ENCODE data around the gene BTK. TPM values are rescaled to one million over a fixed set of nuclear protein-coding genes. Genes with fewer than 3 reads are reported as not detected.

The BTK gene
- 3.6 TPM for total RNA-seq

DNA sequence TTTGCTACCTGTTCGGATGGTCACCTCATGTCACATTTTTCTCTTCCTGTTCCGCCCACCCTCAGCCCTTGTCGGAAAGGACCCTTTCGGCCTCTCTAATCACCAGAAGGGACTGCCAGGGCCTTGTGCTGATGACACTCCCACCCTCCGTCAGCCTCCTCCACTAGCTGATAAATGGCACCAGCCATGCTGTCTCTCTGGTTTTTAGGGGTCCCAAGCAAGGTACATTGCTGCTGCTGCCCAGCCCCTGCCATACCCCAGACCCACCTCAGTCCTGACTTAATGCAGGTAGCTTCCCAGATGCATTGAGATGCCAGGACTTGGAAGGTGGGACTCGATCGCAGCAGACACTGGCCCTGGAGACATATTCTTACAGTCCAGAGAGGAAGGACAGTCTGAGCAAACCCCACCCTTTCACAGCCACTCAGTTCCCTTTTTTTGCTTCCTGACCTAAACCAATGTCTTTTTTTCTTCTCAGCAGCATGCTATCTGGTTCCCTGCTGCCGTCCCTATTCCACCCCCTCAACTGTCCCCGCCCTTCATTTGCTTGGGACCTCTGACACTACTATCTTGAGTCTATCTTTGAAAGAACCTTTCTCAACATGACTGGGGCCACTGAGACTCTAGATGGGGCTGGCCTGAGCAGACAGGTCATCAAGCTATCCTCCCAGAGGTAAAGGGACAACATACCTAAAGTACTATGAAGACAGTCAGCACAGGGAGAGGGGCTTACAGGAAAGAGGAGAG, at the start of gene BTK:
TSS of gene BTK (minus strand) at position 397 of the 747 bp plus-strand sequence. CDS start 10,907 bp downstream, outside the sequence.
- no peak for DNase-seq

DNA sequence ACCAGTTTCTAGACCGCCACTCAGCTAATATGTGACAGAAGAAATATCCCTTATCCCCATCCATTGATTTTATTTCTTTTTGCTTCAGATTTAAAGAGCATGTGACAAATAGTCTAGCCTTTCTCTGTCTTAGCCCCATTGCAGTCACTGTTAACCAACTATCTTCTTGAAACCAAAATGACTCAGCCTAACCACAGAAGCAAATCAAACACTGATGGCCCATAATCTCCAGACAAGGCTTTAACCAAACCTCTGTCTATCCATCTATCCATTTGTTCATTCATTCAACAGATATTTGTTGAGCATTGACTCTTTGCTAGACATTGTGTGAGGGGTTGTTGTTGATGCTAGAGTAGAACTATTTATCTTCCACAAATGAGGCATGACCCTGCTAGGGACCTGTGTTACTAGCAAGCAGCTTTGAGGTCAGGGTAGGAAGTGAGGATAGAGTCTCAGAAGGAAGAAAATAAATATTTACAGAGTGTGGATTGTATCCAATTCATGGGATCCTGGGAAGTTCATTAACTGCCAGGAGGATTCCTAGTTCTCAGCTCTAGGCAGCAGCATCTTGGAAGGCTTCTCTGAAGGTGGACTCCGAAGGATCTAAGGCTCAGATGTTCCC, 44.6 kb upstream of the BTK start:
- no peak for DNase-seq

DNA sequence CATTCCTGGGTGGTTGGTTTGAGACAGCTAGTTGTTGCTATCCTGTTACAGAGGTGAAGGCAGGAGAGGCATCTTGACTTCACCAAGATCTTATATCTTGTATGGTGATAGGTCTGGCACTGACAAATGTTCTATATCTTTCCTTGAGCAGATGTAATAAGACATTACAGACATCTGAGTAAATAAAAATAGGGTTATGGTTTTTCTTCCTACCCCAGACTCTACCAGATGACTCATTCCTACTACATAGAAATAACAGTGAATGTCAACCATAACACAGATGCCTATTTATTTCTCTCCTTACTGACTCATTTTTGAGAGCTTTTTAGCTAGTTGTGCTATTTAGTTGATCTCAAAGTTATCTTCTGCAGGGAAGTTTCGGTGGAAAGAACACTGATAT, 43.9 kb upstream of the BTK start:
- DNase-seq, result no peak

DNA sequence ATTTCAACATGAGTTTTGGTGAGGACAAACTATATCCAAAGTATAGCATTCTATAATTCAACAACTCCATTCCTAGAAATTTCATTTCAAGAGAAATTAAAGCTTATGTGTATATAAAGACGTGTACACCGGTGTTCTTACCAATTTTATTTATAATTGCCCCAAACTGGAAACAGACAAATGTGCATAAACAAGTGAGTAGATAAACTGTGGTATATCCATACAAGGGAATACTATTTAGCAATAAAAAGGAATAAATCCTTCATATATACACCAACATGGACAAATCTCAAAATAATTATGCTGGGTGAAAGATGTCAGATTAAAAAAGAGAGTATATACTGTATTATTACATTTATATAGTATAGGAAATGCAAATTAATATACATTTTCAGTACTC, 42.0 kb upstream of the BTK start:
- DNase-seq, result no peak

DNA sequence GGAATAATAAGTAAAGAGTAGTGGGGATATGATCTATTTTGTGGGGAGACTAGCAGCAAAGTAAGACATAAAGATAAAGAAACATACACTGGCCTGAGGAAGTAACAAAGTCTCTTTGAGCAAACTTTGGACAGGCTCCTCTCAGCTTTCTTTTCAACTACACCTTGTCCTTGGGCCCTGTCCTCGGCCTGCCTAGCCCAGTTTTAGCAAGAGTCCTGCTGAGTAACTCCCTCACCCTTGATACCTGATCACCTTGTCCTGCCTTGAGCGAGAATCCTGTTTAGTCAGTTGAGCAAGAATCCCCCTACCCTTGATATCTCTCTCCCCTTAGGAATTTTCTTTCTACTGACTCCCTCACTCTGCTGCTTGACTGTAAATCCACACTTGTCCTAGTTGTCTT, 33.5 kb upstream of the BTK start:
- no peak for DNase-seq

DNA sequence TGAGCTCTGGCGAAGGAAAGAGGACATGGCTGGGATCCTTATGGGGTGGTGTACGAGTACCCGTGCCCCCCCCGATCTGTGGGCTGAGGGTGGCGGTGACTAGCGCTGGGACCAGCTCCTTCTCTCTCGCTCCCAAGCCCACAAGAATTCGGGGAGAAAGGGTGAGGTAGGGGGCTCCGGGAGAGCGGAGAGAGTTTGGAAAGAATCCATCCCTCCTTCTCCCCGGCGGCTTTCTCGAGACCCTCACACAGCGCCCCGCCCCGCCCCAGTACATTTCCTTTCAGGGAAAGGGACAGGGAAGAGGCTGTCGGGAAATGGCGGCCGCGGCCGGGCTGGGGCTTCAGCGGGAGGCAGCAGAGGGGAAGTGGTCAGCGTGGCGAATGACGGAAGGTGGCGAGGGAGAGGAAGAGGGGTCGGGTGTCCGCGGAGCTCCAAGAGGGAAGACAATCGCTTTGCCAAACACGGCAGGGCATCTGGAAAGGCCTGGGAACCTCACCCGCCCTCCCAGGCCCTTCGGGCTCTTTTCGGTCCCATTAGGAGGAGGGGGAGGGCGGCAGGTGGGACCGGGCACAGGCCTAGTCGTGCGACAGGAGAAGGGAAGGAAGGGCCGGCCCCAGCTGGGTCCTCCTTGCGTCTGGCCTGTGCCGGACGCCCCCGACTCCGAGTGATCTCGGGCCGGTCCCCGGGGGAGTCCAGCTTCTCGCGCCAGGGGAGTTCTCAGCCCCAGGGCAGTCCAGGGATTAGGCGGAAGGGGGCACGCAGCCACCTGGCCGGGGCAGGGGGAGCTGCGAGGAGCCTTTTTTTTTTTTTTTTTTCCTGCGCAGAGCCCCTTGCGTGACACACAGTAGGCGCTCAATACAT, 32.2 kb upstream of the BTK start:
- peak; percentile 78 for DNase-seq

DNA sequence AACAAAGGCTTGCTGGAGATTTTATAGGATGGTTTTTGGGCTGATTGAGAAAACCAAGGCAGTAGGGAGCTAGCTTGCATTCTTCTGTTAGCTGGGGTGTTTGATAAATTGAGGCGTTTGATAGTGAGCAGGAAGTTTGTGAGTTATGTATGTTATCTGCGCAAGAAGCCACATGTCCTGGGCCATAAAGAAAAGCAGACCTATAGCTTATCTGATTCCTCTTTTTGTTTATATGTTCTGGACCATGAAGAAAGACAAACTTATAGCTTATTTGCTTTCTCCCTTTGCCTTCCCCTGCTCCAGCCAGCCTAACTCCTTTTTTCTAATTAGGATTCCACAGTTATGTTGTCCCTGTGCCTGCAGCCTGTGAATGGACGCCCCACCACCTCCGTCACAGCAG, 31.2 kb upstream of the BTK start:
- no peak for DNase-seq

DNA sequence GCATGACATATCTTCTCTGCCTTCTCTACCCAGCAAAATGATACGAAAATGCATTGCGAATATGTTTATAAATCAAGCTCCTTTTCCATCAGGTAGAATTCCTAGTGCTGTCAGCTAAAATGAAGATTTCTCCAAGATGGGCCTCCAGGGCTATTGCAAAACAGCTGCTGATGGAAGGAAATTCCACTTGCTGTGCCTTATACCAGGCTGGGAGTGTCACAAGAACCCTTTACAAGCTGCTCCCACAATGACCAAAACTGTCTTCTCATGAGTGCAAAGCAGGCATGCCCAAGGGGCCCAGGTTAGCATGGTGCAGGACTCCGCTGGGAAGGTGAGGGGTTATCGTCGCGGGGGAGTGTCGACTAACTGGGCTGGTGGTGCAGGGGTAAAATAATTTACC, 30.7 kb upstream of the BTK start:
- DNase-seq, result no peak

DNA sequence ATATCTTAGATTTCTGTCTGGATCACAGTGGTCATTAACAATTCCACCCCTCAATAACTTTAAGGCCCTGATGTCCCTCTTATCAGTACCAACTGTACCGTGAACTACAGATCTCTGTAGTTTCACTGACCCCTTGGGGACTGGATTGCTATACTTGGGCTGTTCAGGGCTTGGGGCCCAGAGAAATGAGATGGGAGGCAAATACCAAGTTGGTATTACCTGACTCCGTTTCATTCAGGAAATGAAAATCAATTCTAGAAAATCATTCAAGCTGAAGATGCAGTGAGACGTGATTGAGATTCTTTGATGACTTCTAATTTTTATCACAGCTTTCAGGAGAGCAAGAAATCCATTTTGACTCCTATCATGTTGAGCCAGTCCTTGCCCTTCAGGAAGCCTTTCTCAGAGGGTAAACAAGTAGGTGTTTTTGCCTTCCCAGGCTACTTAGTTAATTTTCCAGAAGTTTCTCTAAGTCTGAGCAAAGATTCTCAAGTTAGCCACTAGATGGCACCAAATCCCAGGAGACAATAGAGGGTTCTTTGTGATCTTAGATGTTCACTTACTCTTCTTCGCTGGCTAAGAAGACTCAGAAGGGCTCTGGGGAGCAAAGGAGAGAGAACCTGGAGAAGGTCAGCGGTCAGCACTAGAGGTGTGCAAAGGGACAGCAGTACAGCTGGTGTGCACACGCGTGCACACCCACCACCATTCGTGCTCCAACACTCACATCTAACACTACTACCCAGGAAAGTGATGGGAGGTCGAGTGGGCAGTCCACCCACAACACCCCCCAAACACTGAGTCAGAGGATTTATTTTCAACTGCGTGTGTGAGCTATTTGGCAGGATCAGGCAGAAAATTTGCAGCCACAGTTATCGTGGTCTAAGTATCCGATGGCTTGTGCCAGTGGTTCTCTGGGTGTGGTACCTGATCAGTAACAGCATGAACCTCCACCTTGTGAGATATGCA, 29.5 kb upstream of the BTK start:
- DNase-seq, result peak; percentile 85

DNA sequence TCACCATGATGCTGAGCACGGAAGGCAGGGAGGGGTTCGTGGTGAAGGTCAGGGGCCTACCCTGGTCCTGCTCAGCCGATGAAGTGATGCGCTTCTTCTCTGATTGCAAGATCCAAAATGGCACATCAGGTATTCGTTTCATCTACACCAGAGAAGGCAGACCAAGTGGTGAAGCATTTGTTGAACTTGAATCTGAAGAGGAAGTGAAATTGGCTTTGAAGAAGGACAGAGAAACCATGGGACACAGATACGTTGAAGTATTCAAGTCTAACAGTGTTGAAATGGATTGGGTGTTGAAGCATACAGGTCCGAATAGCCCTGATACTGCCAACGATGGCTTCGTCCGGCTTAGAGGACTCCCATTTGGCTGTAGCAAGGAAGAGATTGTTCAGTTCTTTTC, 26.0 kb upstream of the BTK start:
- no peak for DNase-seq

DNA sequence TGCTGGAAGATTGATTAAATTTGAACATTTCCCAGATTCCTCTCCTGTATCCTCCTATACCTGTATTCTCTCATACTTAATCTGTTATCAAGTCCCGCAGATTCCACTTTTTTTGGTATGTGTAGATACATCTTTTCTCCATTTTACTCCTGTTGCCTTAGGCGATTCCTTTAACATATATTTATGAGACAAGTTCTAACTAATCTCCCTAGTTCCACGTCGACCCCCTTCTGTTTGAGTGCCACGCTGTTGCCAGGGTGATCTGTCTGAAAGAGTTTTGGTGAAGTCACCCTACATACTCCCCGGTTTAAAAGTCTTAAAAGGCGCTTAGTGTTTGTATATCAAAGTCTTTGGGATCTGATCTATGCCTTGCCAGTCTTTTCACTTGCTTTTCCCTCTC, 24.5 kb upstream of the BTK start:
- peak; percentile 31 for DNase-seq

DNA sequence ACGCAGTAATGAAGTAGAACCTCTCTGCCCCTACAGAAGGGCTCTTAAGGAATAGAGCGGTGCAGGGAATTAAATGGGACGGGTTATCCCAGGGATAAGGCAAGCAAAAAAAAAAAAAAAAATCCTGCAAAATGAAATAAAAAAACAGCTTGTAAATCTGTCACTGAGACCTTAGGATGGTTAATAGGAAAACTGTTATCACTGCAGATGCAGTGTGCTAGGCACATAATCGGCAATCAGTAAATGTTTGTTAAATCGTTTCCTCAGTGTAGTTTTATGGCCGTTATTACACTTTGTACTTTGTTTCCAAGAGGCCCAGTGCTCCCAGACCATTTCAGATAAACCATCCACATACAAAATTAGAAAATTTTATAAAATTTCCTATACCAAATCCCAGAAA, 23.1 kb upstream of the BTK start:
- DNase-seq, result no peak

DNA sequence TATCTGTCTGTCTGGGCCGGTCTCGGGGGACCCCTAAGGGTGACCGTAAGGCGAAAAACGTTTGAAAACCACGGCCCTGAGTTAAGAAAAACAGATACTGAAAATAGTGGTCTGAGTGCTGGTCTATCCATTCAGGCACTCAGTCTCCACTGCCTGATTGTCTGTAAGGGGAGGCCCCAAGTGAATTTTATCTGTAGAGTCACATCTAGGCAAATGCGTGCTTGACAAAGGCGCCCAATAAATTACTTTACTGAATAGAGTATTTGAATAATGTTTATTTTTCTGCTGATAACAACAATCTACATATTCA, 22.5 kb upstream of the BTK start:
- no peak for DNase-seq

DNA sequence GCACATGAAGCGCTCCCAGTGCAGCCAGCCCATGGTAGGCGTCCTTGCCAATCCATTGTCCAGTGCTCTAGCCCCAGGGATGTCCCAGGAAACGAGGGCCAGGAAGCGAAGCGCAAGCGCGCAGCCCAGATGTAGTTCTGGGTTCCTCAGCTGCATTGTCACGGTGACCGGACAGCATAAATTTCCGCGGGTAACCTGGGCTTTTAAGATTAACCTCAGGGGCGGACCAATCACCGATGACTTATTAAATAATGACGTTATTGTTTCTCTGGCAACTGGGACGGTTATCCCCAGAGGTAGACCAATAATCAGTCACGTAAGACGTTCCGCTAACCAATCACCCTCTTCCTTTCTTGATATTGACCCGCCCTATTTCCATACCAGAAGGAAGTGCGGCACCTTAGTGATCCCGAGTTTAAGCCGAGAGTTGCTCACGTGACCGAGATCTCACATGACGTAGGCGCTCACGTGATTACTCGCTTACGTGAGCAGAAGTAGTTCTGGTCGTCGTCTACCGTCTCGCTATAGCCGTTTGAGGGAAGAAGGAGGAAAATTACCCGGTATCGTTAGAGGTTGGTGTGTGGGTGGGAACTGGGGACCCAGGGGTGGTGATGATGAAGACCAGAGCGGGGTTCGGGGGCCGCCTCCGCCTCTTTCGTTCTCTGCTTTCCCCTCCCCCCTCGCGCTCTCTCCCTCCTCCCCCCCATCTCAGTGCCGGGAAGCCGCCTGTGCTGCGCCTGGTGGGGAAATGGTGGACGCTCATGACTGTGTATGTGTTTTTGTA, 21.9 kb upstream of the BTK start, which contains the start of the genes GLA and HNRNPH2:
TSS of gene GLA (minus strand) at position 178 of the 784 bp plus-strand sequence. CDS start at position 156, 22 bp downstream.
TSS of gene HNRNPH2 (plus strand) at position 475 of the 784 bp plus-strand sequence. CDS start 3,767 bp downstream, outside the sequence.
- DNase-seq, result peak; percentile 98

DNA sequence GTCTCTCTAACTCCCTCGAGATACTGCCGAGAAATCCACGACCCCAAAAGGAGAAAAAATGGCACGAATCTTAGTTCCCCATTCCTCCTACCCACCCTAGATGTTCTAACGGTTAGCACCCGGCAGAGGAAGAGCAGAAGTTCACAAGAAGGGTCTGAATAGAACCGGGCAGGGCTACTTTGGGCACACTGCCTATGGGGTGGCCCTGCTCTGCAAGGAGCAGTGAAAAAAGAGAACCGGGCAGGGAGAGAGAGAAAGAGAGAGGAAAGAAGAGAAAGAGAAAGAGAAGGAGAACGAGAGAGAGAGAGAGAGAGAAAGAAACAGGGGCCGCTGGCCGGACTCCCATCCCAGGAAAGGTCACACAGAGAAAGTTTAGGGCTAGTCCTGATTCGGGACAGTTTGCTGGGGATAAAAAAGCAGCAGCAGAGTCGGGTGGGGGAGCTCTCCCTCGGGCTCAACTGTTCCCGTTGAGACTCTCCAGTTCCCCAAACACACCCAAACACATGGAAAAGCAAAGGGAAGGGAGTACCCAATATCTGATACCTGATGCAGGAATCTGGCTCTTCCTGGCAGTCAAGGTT, 21.3 kb upstream of the BTK start:
- no peak for DNase-seq

DNA sequence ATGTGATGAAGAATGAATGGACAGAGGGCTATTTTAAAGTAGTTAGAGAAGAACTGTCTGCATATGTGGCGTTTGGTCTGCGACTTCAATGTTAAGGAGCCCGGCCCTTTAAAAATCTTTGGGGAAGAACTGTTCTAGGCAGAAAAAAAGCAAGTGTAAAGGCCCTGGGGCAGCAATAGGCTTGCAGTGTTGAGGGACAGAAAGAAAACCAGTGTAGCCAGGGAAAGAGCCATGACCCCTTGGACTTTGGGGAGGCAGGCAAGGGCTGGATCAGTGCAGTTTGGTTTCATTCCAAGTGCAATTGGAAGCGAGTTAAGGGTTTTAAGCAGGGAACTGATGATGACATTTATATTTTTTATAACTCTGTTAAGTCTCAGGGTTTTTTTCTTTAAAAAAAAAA, 13.8 kb upstream of the BTK start:
- no peak for DNase-seq

DNA sequence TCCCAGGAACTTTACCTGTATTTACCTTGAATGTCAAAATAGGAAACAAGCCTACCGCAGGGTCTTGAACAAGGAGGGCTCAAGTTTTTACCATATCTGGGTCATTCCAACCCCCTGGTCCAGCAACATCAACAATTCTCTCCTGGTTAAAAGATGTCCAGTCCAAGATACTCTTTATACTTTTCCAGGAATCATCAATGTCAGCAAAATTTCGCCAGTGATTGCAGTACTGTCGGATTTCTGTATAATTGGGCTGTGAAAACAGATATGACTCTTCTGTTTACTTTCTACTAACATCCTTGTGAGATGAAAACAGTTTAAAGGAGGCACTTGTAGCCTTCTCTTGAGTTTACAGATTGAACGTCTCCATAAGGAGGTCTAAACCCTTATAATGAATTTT, 12.7 kb upstream of the BTK start:
- no peak for DNase-seq

DNA sequence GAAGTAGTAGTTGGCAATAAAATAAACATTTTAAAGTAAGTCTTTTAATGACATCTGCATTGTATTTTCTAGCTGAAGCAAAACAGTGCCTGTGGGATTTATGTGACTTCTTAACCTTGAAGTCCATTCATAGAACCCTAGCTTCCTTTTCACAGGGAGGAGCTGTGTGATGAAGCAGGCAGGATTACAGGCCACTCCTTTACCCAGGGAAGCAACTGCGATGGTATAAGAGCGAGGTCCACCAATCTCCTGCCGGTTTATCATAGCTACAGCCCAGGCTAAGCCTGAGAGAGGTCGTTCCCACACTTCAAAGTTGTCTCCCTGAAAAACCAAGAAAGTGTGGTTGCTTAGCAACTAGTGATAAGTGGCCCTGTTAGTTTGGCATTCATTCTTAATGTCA, 11.8 kb upstream of the BTK start:
- no peak for DNase-seq

DNA sequence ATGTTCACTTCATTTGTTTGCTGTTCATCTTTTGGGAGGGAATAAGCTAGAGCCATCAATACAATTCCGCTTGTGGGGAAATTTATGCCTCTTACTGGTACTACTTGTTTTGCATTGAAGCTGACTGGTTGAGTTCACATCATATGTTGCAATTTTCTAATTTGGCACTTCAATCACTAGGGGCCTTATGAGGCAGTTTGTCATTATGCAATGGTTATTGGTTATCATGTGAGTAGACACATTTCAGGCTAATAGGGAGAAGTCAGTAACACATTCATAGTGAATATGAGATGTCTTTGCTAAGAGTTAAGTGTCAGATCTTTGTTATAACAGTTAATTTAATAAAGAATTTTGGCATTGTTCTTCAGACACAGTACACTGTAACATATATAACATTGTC, 9.8 kb upstream of the BTK start:
- no peak for DNase-seq

DNA sequence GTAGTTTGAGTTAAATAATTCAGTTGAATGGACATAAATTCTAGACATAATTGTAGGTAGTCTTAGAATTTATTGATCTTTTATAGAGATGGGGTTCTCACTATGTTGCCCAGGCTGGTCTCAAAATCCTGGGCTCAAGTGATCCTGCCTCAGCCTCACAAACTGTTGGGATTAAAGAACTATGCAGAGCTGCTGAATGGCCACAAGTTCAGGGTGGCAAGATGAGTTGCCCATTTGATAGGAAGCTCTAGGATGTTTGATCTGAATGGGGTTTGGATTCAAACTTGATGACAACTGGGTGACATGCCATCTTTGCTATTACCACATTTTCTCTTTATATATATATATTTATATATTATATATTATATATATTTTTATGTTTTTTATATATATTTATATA, 8.4 kb upstream of the BTK start:
- no peak for DNase-seq
